Mucosa of descending colon (tissue), 3 donors: ENCODE measurements around the gene SLC35D3. TPM values are rescaled to one million over a fixed set of nuclear protein-coding genes. Genes with fewer than 3 reads are reported as not detected.
A peak's percentile ranks its signal among the peaks of the same experiment; 100 is the strongest.
"Not testable (repeated sequence)": the region's sequence is repeated elsewhere in the genome, so short reads cannot be mapped to it uniquely, and the experiment has no call there.

Experiments
- ATAC-seq: fragments of 200-7000 bp; cut with Tn5 transposase; one replicate; pipeline ENCODE4 v1.9.1; 2020; ENCODE audit warnings: mild to moderate bottlenecking, moderate library complexity
- DNase-seq, 3 donors: peaks; one replicate each; pipeline ENCODE4 v3.0.0-alpha.2; 2020
- H3K36me3 ChIP-seq: fragments of 200-600 bp; one replicate; pipeline ENCODE4 v1.8.0; 2021; ENCODE audit warnings: low read depth, mild to moderate bottlenecking
- H3K4me1 ChIP-seq: fragments of 200-600 bp; one replicate; pipeline ENCODE4 v1.8.0; 2021; ENCODE audit warnings: low read depth, mild to moderate bottlenecking
- H3K4me3 ChIP-seq: fragments of 200-600 bp; one replicate; pipeline ENCODE4 v1.8.0; 2021; ENCODE audit warnings: mild to moderate bottlenecking
- H3K9me3 ChIP-seq: fragments of 200-600 bp; one replicate; pipeline ENCODE4 v1.8.0; 2021; ENCODE audit warnings: mild to moderate bottlenecking
- intact Hi-C, 2 donors: fragments of 100-400 bp; cut with DNase I in 1 of 2; cut with micrococcal nuclease in 1 of 2; formaldehyde crosslinking; loops; one replicate each; pipeline versions ENCODE4 v1.11.0 to v1.11.1; 2022; cut with DNase I, micrococcal nuclease
- long read RNA-seq, 2 donors: library from polyadenylated mRNA; unstranded; transcript quantifications; one replicate each; pipeline ENCODE4 v2.0.0, GENCODE V29; 2019 to 2021
- total RNA-seq, 3 donors: library from RNA; stranded (reverse); fragmentation: NEBNext Ultra II Directional in 2 of 3; extraction: Animal tissue kit (Norgen Biotek cat#: 25700) in 2 of 3; gene quantifications; one replicate each; pipeline versions ENCODE4 v1.2.1 to v1.2.4, GENCODE V29; 2021 to 2023
- TF ChIP-seq, protein P1 (sequence below): fragments of 200-600 bp; IDR thresholded peaks from one replicate; pipeline ENCODE4 v1.8.0; 2022; ENCODE audit warnings: antibody characterized with exemption, mild to moderate bottlenecking
- donor health status: DM: no; HTN: no; CAD: no; lungs with moderate emphysema.
- donor health status: DM: no; HTN: no; CAD: no.
- donor health status: DM: no; HTN: yes; CAD: no.

SLC35D3 gene, protein sequence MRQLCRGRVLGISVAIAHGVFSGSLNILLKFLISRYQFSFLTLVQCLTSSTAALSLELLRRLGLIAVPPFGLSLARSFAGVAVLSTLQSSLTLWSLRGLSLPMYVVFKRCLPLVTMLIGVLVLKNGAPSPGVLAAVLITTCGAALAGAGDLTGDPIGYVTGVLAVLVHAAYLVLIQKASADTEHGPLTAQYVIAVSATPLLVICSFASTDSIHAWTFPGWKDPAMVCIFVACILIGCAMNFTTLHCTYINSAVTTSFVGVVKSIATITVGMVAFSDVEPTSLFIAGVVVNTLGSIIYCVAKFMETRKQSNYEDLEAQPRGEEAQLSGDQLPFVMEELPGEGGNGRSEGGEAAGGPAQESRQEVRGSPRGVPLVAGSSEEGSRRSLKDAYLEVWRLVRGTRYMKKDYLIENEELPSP
- total RNA-seq = under 1 TPM; 0.12 to 0.92 (median 0.19) TPM
- long read RNA-seq, donor 1, transcript SLC35D3-201 (2 exons, 2,359 nt) = major isoform, 5 of 5 reads
- long read RNA-seq, donor 1, partial matches to known transcripts = 0 of 5 reads
- long read RNA-seq, donor 1, other reads (novel, unspliced or antisense) = 0 of 5 reads
- long read RNA-seq, donor 2 = 0 reads

DNA sequence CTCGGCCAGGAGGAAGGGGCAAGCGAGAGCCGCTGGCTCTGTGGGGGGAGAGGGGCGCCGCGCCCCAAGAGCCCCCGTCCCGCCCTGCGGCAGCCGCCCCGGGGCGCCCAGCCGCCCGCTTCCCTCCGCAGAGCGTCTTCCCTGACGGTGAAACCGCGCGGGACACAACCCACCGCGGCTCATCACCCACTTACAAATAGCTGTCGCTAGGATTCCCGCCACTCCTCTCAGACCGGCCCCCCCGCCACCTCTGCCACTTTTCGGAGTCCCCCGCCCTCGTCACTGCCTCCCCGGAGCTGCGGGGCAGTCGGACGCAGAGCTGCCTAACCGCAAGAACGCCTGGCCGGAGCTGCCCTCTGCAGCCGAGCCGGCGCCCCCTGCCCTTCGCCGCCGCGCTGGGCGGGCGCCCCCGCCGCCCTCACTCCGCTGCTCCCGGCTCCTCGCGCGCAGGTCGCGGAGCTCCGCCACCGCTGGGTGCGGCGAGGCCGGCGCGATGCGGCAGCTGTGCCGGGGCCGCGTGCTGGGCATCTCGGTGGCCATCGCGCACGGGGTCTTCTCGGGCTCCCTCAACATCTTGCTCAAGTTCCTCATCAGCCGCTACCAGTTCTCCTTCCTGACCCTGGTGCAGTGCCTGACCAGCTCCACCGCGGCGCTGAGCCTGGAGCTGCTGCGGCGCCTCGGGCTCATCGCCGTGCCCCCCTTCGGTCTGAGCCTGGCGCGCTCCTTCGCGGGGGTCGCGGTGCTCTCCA, at the start of gene SLC35D3:
Gene SLC35D3, plus strand, starts transcription at position 366 of the 749 bp plus-strand sequence. Its CDS starts 128 bp downstream, at position 494.
- Histone ChIP-seq H3K9me3 (no peaks in the 10 kb centered on the region), H3K36me3 (no peaks in the 10 kb centered on the region), H3K4me3 (no peak within 1 kb of the TSS), H3K4me1 (peaks cover 28% of the 10 kb centered on the region)
- TF ChIP-seq, protein P1, sequence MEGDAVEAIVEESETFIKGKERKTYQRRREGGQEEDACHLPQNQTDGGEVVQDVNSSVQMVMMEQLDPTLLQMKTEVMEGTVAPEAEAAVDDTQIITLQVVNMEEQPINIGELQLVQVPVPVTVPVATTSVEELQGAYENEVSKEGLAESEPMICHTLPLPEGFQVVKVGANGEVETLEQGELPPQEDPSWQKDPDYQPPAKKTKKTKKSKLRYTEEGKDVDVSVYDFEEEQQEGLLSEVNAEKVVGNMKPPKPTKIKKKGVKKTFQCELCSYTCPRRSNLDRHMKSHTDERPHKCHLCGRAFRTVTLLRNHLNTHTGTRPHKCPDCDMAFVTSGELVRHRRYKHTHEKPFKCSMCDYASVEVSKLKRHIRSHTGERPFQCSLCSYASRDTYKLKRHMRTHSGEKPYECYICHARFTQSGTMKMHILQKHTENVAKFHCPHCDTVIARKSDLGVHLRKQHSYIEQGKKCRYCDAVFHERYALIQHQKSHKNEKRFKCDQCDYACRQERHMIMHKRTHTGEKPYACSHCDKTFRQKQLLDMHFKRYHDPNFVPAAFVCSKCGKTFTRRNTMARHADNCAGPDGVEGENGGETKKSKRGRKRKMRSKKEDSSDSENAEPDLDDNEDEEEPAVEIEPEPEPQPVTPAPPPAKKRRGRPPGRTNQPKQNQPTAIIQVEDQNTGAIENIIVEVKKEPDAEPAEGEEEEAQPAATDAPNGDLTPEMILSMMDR = no peak
- peak; percentile 56 for ATAC-seq
- intact Hi-C loops = no loop called here
- peak in 2 of 3 donors; percentile 15 to 50 for DNase-seq

DNA sequence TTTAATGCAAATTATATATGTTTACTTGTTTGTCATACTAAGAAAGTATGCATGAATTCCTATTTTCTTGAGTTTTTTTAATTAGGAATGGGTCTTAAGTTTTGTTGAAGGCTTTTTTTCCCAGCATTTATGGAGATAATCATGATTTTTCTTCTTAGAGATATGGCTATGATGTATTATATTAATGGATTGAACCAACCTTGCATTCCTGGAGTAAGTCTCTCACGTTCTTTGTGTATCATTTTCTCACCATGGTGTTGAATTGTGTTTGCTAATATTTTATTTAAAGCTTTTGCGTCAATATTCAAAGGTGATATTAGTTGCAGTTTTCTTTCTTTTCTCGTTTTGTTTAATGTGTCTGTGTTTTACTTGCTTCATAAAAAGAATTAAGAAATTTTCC, 48.4 kb upstream of the SLC35D3 start:
- DNase-seq (no peak), ATAC-seq (no peak)
- Histone ChIP-seq H3K4me1 (no peaks in the 10 kb centered on the region), H3K9me3 (peaks cover 23% of the 10 kb centered on the region), H3K36me3 (no peaks in the 10 kb centered on the region), H3K4me3 (no peak overlapping the region)
- intact Hi-C loops = no loop called here
- TF ChIP-seq, protein P1 = no peak

DNA sequence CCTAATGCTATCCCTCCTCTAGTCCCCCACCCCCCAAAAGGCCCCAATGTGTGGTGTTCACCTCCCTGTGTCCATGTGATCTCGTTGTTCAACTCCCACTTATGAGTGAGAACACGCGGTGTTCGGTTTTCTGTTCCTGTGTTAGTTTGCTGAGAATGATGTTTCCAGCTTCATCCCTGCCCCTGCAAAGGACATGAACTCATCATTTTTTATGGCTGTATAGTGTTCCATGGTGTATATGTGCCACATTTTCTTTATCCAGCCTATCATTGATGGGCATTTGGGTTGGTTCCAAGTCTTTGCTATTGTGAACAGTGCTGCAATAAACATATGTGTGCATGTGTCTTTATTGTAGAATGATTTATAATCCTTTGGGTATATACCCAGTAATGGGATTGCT, 45.6 kb upstream of the SLC35D3 start:
- DNase-seq, H3K36me3 ChIP-seq, H3K4me3 ChIP-seq, ATAC-seq, intact Hi-C loops, H3K4me1 ChIP-seq: not testable (repeated sequence)
- H3K9me3 ChIP-seq = peaks cover 23% of the 10 kb centered on the region

DNA sequence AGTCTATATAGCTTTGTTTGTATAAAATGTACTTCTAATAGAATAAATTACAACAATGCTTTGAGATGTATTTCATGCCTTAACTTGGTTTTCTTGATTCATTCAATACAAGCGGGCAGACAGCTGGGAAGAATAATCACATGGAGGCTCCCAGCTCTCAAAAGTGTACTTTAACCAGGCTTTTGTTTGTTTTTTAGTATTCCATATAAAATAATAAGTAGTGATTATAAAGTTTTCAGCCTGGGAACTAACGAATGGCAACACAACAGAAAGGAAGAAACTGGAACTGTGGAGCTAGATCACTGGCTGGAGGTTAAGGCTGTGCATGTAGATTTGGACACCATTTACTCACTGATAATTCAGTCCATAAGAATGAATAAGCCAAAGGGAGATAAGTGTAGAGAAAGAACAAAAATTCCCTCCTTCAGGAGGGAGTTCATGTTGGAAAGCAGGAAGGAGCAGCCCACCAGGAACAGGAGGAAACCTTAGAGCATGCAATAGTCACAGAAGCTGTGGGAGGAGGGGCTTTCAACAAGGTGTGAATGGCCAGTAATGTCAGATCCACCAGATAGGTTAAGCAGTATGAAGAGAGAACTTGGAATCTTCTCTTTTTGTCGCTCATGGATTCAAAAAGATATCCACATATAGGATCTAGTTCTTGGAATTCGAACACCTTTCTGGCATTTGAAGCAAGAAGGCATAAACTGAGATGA, 41.2 kb upstream of the SLC35D3 start:
- DNase-seq = no peak
- intact Hi-C loops = no loop called here
- TF ChIP-seq, protein P1 = no peak
- Histone ChIP-seq H3K4me3 (no peak overlapping the region), H3K9me3 (no peaks in the 10 kb centered on the region), H3K36me3 (no peaks in the 10 kb centered on the region), H3K4me1 (no peaks in the 10 kb centered on the region)
- peak; percentile 51 for ATAC-seq

DNA sequence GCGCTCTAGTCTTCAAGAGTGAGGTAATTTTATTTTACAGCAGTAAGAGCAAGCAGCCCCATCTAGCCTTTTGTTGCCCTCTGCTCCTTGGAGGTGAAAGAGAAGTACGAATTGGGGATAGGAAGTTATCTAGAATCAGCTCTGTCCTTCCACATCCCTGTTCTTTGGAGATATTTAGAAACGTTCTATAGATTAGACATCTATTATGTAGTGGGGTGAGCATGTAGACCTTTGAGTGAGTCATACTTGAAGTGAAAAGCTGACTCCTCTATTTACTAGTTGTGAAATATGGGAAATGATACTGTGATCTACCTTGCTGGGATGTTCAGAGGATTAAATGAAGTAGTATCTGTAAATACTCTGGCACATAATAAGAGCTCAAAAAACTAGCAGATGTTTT, 36.0 kb upstream of the SLC35D3 start:
- no peak for DNase-seq
- ATAC-seq = no peak
- H3K36me3 ChIP-seq = no peaks in the 10 kb centered on the region
- H3K4me1 ChIP-seq = no peaks in the 10 kb centered on the region
- intact Hi-C loops = no loop called here
- H3K4me3 ChIP-seq = no peak overlapping the region
- TF ChIP-seq, protein P1 = no peak
- H3K9me3 ChIP-seq = no peaks in the 10 kb centered on the region
